Measurements from ENCODE around the gene TMEM225B.
"Not testable (repeated sequence)": the region's sequence is repeated elsewhere in the genome, so short reads cannot be mapped to it uniquely, and the experiment has no call there.

Gene TMEM225B

GRCh38 chr7:99597762-99598501 is at the start of gene TMEM225B:
TSS of gene TMEM225B (plus strand) at chr7:99598267. CDS start at chr7:99604389, 6,122 bp downstream.
- no peak for DNase-seq
- Mint-ChIP-seq H3K27ac (no peak within 1 kb of the TSS), H3K36me3 (ENCODE audit: low read depth) (no peaks in the 10 kb centered on the region), H3K27me3 (no peaks in the 10 kb centered on the region), H3K4me3 (no peak within 1 kb of the TSS), H3K9me3 (no peaks in the 10 kb centered on the region), H3K4me1 (no peaks in the 10 kb centered on the region)
- no peak for ATAC-seq

GRCh38 chr7:99549545-99549944 is 48.5 kb upstream of the TMEM225B start:
- peaks cover 15% of the 10 kb centered on the region for H3K4me1 Mint-ChIP-seq
- H3K27ac Mint-ChIP-seq, H3K27me3 Mint-ChIP-seq, DNase-seq, H3K4me3 Mint-ChIP-seq, ATAC-seq, H3K9me3 Mint-ChIP-seq: not testable (repeated sequence)
- peaks cover 30% of the 10 kb centered on the region for H3K36me3 Mint-ChIP-seq (ENCODE audit: low read depth)

- Mint-ChIP-seq H3K36me3 (ENCODE audit: low read depth) (peaks cover 38% of the 10 kb centered on the region), H3K4me1 (peaks cover 19% of the 10 kb centered on the region), H3K4me3 (peak overlapping the region; percentile 84), H3K9me3 (peaks cover 5% of the 10 kb centered on the region), H3K27me3 (no peaks in the 10 kb centered on the region), H3K27ac (peak overlapping the region; percentile 75)
- no peak for DNase-seq
- no peak for ATAC-seq
Measured at GRCh38 chr7:99551334-99551733, 46.7 kb upstream of the TMEM225B start.

GRCh38 chr7:99551767-99552463 is 46.2 kb upstream of the TMEM225B start, which contains the start of gene FAM200A:
TSS of gene FAM200A (minus strand) at chr7:99552114. CDS start at chr7:99548407, 3,707 bp downstream.
- H3K4me3 Mint-ChIP-seq: peak within 1 kb of the TSS; percentile 84
- peak; percentile 89 for DNase-seq
- ATAC-seq: peak; percentile 100
- H3K9me3 Mint-ChIP-seq: peaks cover 3% of the 10 kb centered on the region
- H3K27me3 Mint-ChIP-seq: no peaks in the 10 kb centered on the region
- H3K4me1 Mint-ChIP-seq: peaks cover 22% of the 10 kb centered on the region
- H3K36me3 Mint-ChIP-seq (ENCODE audit: low read depth): peaks cover 36% of the 10 kb centered on the region
- peak within 1 kb of the TSS; percentile 75 for H3K27ac Mint-ChIP-seq

- H3K27ac Mint-ChIP-seq: no peak overlapping the region
Measured at GRCh38 chr7:99553039-99553438, 45.0 kb upstream of the TMEM225B start.

GRCh38 chr7:99554939-99555338 is 43.1 kb upstream of the TMEM225B start:
- no peak for ATAC-seq
- Mint-ChIP-seq H3K27ac (peak overlapping the region; percentile 4), H3K4me1 (peaks cover 31% of the 10 kb centered on the region), H3K36me3 (ENCODE audit: low read depth) (peaks cover 24% of the 10 kb centered on the region), H3K27me3 (no peaks in the 10 kb centered on the region), H3K4me3 (no peak overlapping the region), H3K9me3 (no peaks in the 10 kb centered on the region)
- no peak for DNase-seq

More at GRCh38 chr7:99553039-99553438, 45.0 kb upstream of the TMEM225B start:
- Mint-ChIP-seq H3K9me3 (no peaks in the 10 kb centered on the region), H3K27me3 (no peaks in the 10 kb centered on the region), H3K4me1 (peaks cover 30% of the 10 kb centered on the region), H3K4me3 (no peak overlapping the region), H3K36me3 (ENCODE audit: low read depth) (peaks cover 33% of the 10 kb centered on the region)
- ATAC-seq (no peak), DNase-seq (no peak)

- DNase-seq (no peak), ATAC-seq (no peak)
- H3K4me3 Mint-ChIP-seq: peak overlapping the region; percentile 94
- peaks cover 42% of the 10 kb centered on the region for H3K36me3 Mint-ChIP-seq (ENCODE audit: low read depth)
- H3K27ac Mint-ChIP-seq: peak overlapping the region; percentile 91
- no peaks in the 10 kb centered on the region for H3K27me3 Mint-ChIP-seq
- H3K9me3 Mint-ChIP-seq: no peaks in the 10 kb centered on the region
- peaks cover 44% of the 10 kb centered on the region for H3K4me1 Mint-ChIP-seq
Measured at GRCh38 chr7:99557196-99557607, 40.9 kb upstream of the TMEM225B start.

GRCh38 chr7:99557940-99558305 is 40.1 kb upstream of the TMEM225B start:
- Mint-ChIP-seq H3K36me3 (ENCODE audit: low read depth) (peaks cover 47% of the 10 kb centered on the region), H3K9me3 (no peaks in the 10 kb centered on the region)

GRCh38 chr7:99558306-99559174 is 39.5 kb upstream of the TMEM225B start, which contains the start of gene ZNF655:
TSS of gene ZNF655 (plus strand) at chr7:99558642. CDS start at chr7:99560560, 1,918 bp downstream.
- peak within 1 kb of the TSS; percentile 94 for H3K4me3 Mint-ChIP-seq
- no peaks in the 10 kb centered on the region for H3K9me3 Mint-ChIP-seq
- peak; percentile 82 for ATAC-seq
- H3K27ac Mint-ChIP-seq: peak within 1 kb of the TSS; percentile 91
- peaks cover 48% of the 10 kb centered on the region for H3K36me3 Mint-ChIP-seq (ENCODE audit: low read depth)
- H3K4me1 Mint-ChIP-seq: peaks cover 48% of the 10 kb centered on the region
- DNase-seq: peak; percentile 91
- no peaks in the 10 kb centered on the region for H3K27me3 Mint-ChIP-seq

More at GRCh38 chr7:99557940-99558305, 40.1 kb upstream of the TMEM225B start:
- no peak for DNase-seq
- Mint-ChIP-seq H3K4me1 (peaks cover 46% of the 10 kb centered on the region), H3K27me3 (no peaks in the 10 kb centered on the region), H3K27ac (peak overlapping the region; percentile 91), H3K4me3 (peak overlapping the region; percentile 94)
- ATAC-seq: peak; percentile 56

- Mint-ChIP-seq H3K4me3 (peak overlapping the region; percentile 94), H3K4me1 (peaks cover 56% of the 10 kb centered on the region), H3K27me3 (no peaks in the 10 kb centered on the region), H3K27ac (peak overlapping the region; percentile 91), H3K9me3 (no peaks in the 10 kb centered on the region), H3K36me3 (ENCODE audit: low read depth) (peaks cover 52% of the 10 kb centered on the region)
- ATAC-seq (no peak), DNase-seq (peak; percentile 19)
Measured at GRCh38 chr7:99559175-99559915, 38.7 kb upstream of the TMEM225B start.

GRCh38 chr7:99560834-99561736 is 37.0 kb upstream of the TMEM225B start:
- no peak for DNase-seq
- peak overlapping the region; percentile 85 for H3K27ac Mint-ChIP-seq
- H3K27me3 Mint-ChIP-seq: no peaks in the 10 kb centered on the region
- H3K4me1 Mint-ChIP-seq: peaks cover 59% of the 10 kb centered on the region
- ATAC-seq: no peak
- no peaks in the 10 kb centered on the region for H3K9me3 Mint-ChIP-seq
- peaks cover 56% of the 10 kb centered on the region for H3K36me3 Mint-ChIP-seq (ENCODE audit: low read depth)
- peak overlapping the region; percentile 94 for H3K4me3 Mint-ChIP-seq

GRCh38 chr7:99561737-99562051 is 36.4 kb upstream of the TMEM225B start:
- no peak overlapping the region for H3K27ac Mint-ChIP-seq
- DNase-seq (no peak), ATAC-seq (no peak)
- H3K9me3 Mint-ChIP-seq: no peaks in the 10 kb centered on the region
- peaks cover 56% of the 10 kb centered on the region for H3K4me1 Mint-ChIP-seq
- peaks cover 57% of the 10 kb centered on the region for H3K36me3 Mint-ChIP-seq (ENCODE audit: low read depth)
- no peaks in the 10 kb centered on the region for H3K27me3 Mint-ChIP-seq
- H3K4me3 Mint-ChIP-seq: no peak overlapping the region
